ENCODE data around the gene MAPKAPK2.

Gene MAPKAPK2

GRCh38 chr1:206702260-206702659 lies 17.6 kb downstream of the MAPKAPK2 start:
- DNase-seq = no peak

- no peak for DNase-seq
Observed at GRCh38 chr1:206702803-206703202, 18.1 kb downstream of the MAPKAPK2 start.

GRCh38 chr1:206703661-206704060 lies 19.0 kb downstream of the MAPKAPK2 start:
- DNase-seq = no peak

GRCh38 chr1:206704226-206704625 lies 19.5 kb downstream of the MAPKAPK2 start:
- no peak for DNase-seq

- peak in 5 of 56 donors; percentile 14 to 43 (median 21) for DNase-seq
Observed at GRCh38 chr1:206705191-206705590, 20.5 kb downstream of the MAPKAPK2 start.

- no peak for DNase-seq
Observed at GRCh38 chr1:206705726-206706297, 21.1 kb downstream of the MAPKAPK2 start.

- peak in 2 of 56 donors; percentile 12 to 32 for DNase-seq
Observed at GRCh38 chr1:206706298-206706791, 21.6 kb downstream of the MAPKAPK2 start.

GRCh38 chr1:206706806-206707366 lies 22.2 kb downstream of the MAPKAPK2 start:
- no peak for DNase-seq

GRCh38 chr1:206708058-206708457 lies 23.4 kb downstream of the MAPKAPK2 start:
- no peak for DNase-seq

GRCh38 chr1:206708882-206709281 lies 24.2 kb downstream of the MAPKAPK2 start:
- DNase-seq = no peak

- no peak for DNase-seq
Observed at GRCh38 chr1:206709322-206709721, 24.6 kb downstream of the MAPKAPK2 start.

- DNase-seq = no peak
Observed at GRCh38 chr1:206709772-206710459, 25.2 kb downstream of the MAPKAPK2 start.

- no peak for DNase-seq
Observed at GRCh38 chr1:206710460-206710823, 25.7 kb downstream of the MAPKAPK2 start.

GRCh38 chr1:206713070-206713469 lies 28.4 kb downstream of the MAPKAPK2 start:
- no peak for DNase-seq

- no peak for DNase-seq
Observed at GRCh38 chr1:206713910-206714312, 29.2 kb downstream of the MAPKAPK2 start.

GRCh38 chr1:206714331-206715058 lies 29.8 kb downstream of the MAPKAPK2 start:
- DNase-seq = peak in 1 of 56 donors; percentile 11

- DNase-seq = no peak
Observed at GRCh38 chr1:206715120-206715519, 30.4 kb downstream of the MAPKAPK2 start.

GRCh38 chr1:206715552-206716158 lies 30.9 kb downstream of the MAPKAPK2 start:
- no peak for DNase-seq

GRCh38 chr1:206716159-206716869 lies 31.6 kb downstream of the MAPKAPK2 start:
- no peak for DNase-seq

GRCh38 chr1:206716870-206717673 lies 32.4 kb downstream of the MAPKAPK2 start:
- DNase-seq = no peak

All from nucleus accumbens (tissue), 56 donors.